CD14-positive monocyte (primary cell): Measurements from ENCODE around the gene MYH7B. TPM values are rescaled to one million over a fixed set of nuclear protein-coding genes. Genes with fewer than 3 reads are reported as not detected.

Experiments used
- DNase-seq, 3 donors: peaks; one replicate each; pipeline ENCODE4 v3.0.0-alpha.2; 2011 to 2022
- H2AFZ ChIP-seq: 2 replicates; pipeline ENCODE4 v1.6.0; 2012; ENCODE audit warnings: mild to moderate bottlenecking, low read depth, low read length, inconsistent platforms; ENCODE audit not compliant: insufficient read depth, poor library complexity, severe bottlenecking
- H3K27ac ChIP-seq, 2 donors: 1 replicate in 1 of 2; 2 replicates in 1 of 2; pipeline ENCODE4 v1.5.1; 2012 to 2013; ENCODE audit warnings: low read length in 2 of 2, control low read depth in 1 of 2, inconsistent platforms in 1 of 2, low read depth in 1 of 2, mild to moderate bottlenecking in 1 of 2
- H3K27me3 ChIP-seq, 2 donors: one replicate each; pipeline versions ENCODE4 v1.6.0 to v1.6.1; 2011 to 2013; ENCODE audit warnings: low read length in 2 of 2; ENCODE audit not compliant: control insufficient read depth in 2 of 2, insufficient read depth in 2 of 2
- H3K36me3 ChIP-seq, 2 donors: replicated peaks in 1 of 2; 1 replicate in 1 of 2; 2 replicates in 1 of 2; pipeline versions ENCODE4 v1.5.1 to v1.6.1; 2012 to 2013; ENCODE audit warnings: low read length in 2 of 2, control low read depth in 1 of 2, inconsistent platforms in 1 of 2, mild to moderate bottlenecking in 1 of 2; ENCODE audit not compliant: insufficient read depth in 2 of 2, control insufficient read depth in 1 of 2
- H3K4me1 ChIP-seq, 2 donors: 1 replicate in 1 of 2; 2 replicates in 1 of 2; pipeline versions ENCODE4 v1.5.1 to v1.6.1; 2012 to 2013; ENCODE audit warnings: low read length in 2 of 2, control low read depth in 1 of 2, inconsistent platforms in 1 of 2, mild to moderate bottlenecking in 1 of 2, moderate library complexity in 1 of 2; ENCODE audit not compliant: insufficient read depth in 2 of 2, control insufficient read depth in 1 of 2
- H3K4me2 ChIP-seq: replicated peaks from 2 replicates; pipeline ENCODE3; 2012; ENCODE audit warnings: low read length, moderate library complexity, mild to moderate bottlenecking; ENCODE audit not compliant: poor library complexity, severe bottlenecking; ENCODE audit errors: extremely low read depth
- H3K4me3 ChIP-seq, 3 experiments: fragments of 200-600 bp in 1 of 3; sonication (generic) in 1 of 3; replicated peaks in 1 of 3; 1 replicate in 2 of 3; 2 replicates in 1 of 3; pipeline ENCODE4 v1.5.1; 2011 to 2013; ENCODE audit warnings: low read length in 3 of 3, mild to moderate bottlenecking in 3 of 3, control low read depth in 2 of 3, low read depth in 2 of 3, inconsistent platforms in 1 of 3, moderate library complexity in 1 of 3
- H3K79me2 ChIP-seq: 2 replicates; pipeline ENCODE4 v1.6.0; 2012; ENCODE audit warnings: mild to moderate bottlenecking, control low read depth, inconsistent platforms, low read length, moderate library complexity; ENCODE audit not compliant: insufficient read depth
- H3K9ac ChIP-seq: 2 replicates; pipeline ENCODE4 v1.6.0; 2017; ENCODE audit warnings: low read length, mild to moderate bottlenecking; ENCODE audit not compliant: insufficient read depth, poor library complexity, severe bottlenecking
- H3K9me3 ChIP-seq, 2 donors: replicated peaks in 1 of 2; 1 replicate in 1 of 2; 2 replicates in 1 of 2; pipeline versions ENCODE4 v1.5.1 to v1.6.1; 2012 to 2013; ENCODE audit warnings: low read length in 2 of 2, control low read depth in 1 of 2; ENCODE audit not compliant: control insufficient read depth in 1 of 2, insufficient read depth in 1 of 2
- H4K20me1 ChIP-seq: 2 replicates; pipeline ENCODE4 v1.6.0; 2012; ENCODE audit warnings: mild to moderate bottlenecking, low read length, control low read depth, moderate library complexity; ENCODE audit not compliant: insufficient read depth
- H3K27ac Mint-ChIP-seq, 7 donors: one replicate each; pipeline ENCODE4 v1.8.0; 2020; ENCODE audit warnings: mild to moderate bottlenecking in 7 of 7, mixed read lengths in 7 of 7, moderate library complexity in 6 of 7, inconsistent platforms in 2 of 7
- H3K27me3 Mint-ChIP-seq, 3 donors: one replicate each; pipeline ENCODE4 v1.8.0; 2021 to 2022; ENCODE audit warnings: low read depth in 3 of 3, mild to moderate bottlenecking in 3 of 3, mixed read lengths in 3 of 3, moderate library complexity in 3 of 3, inconsistent platforms in 1 of 3
- H3K36me3 Mint-ChIP-seq, 2 donors: one replicate each; pipeline ENCODE4 v1.8.0; 2020; ENCODE audit warnings: mixed read lengths in 2 of 2, inconsistent platforms in 1 of 2, mild to moderate bottlenecking in 1 of 2
- H3K4me1 Mint-ChIP-seq: one replicate; pipeline ENCODE4 v1.8.0; 2020; ENCODE audit warnings: mild to moderate bottlenecking, mixed read lengths
- H3K4me3 Mint-ChIP-seq, 2 donors: one replicate each; pipeline ENCODE4 v1.8.0; 2020; ENCODE audit warnings: mild to moderate bottlenecking in 2 of 2, mixed read lengths in 2 of 2, moderate library complexity in 1 of 2
- H3K9me3 Mint-ChIP-seq, 7 donors: one replicate each; pipeline ENCODE4 v1.8.0; 2020 to 2022; ENCODE audit warnings: mixed read lengths in 7 of 7, mild to moderate bottlenecking in 6 of 7, moderate library complexity in 6 of 7, inconsistent platforms in 2 of 7
- CTCF ChIP-seq: fragments of 200-600 bp; IDR thresholded peaks from one replicate; pipeline ENCODE4 v1.8.0; 2022; ENCODE audit warnings: antibody characterized with exemption, mild to moderate bottlenecking
- WGBS: methylation state at CpG from one replicate; pipeline ENCODE4 v1.1.5; 2013; ENCODE audit warnings: missing lambda C conversion rate; ENCODE audit not compliant: insufficient coverage; 5-methylcytosine and 5-hydroxymethylcytosine counted together
- intact Hi-C, 2 donors: fragments of 100-400 bp; cut with micrococcal nuclease; formaldehyde crosslinking; loops; one replicate each; pipeline versions ENCODE4 v1.15.0 to v1.15.1; 2023
- polyA plus RNA-seq, 3 donors: library from polyadenylated mRNA; depleted of rRNA in 1 of 3; unstranded in 2 of 3; stranded (reverse) in 1 of 3; fragments of 300-500 nt in 2 of 3; fragments of >200 nt in 1 of 3; fragmentation: Illumina TruSeq in 2 of 3; gene quantifications; 1 replicate in 2 of 3; 2 replicates in 1 of 3; pipeline ENCODE4 v1.2.3, GENCODE V29; 2012 to 2021

The MYH7B gene
- polyA plus RNA-seq, 3 donors = 0.75 TPM; not detected in 2

- Mint-ChIP-seq H3K9me3 (peaks cover 0 to 3% (median 0%) of the 10 kb centered on the region in 7 donors), H3K27me3 (peaks cover 0 to 2% (median 2%) of the 10 kb centered on the region in 3 donors), H3K4me1 (no peaks in the 10 kb centered on the region), H3K36me3 (no peaks in the 10 kb centered on the region), H3K27ac (peak overlapping the region in 1 of 7 donors; percentile 57), H3K4me3 (no peak overlapping the region)
- Histone ChIP-seq H3K9me3 (no peaks in the 10 kb centered on the region), H3K36me3 (no peaks in the 10 kb centered on the region), H3K27ac (no peak overlapping the region), H3K9ac (no peak overlapping the region), H3K27me3 (no peaks in the 10 kb centered on the region), H4K20me1 (no peaks in the 10 kb centered on the region), H3K79me2 (no peaks in the 10 kb centered on the region), H2AFZ (no peak overlapping the region), H3K4me3 (no peak overlapping the region), H3K4me1 (no peaks in the 10 kb centered on the region), H3K4me2 (no peak overlapping the region)
- no peak for TF ChIP-seq CTCF
- DNase-seq = no peak
- intact Hi-C loops = no loop called here
- WGBS = 95% methylated on average over 4 of the region's 7 CpGs
These were observed 12.5 kb downstream of the MYH7B start for GRCh38 chr20:34968042-34968775.

GRCh38 chr20:34970193-34970840 lies 14.6 kb downstream of the MYH7B start:
- Histone ChIP-seq H4K20me1 (no peaks in the 10 kb centered on the region), H3K79me2 (no peaks in the 10 kb centered on the region), H3K36me3 (no peaks in the 10 kb centered on the region), H2AFZ (no peak overlapping the region), H3K4me1 (no peaks in the 10 kb centered on the region), H3K4me2 (no peak overlapping the region), H3K27me3 (no peaks in the 10 kb centered on the region), H3K9ac (peak overlapping the region; percentile 29), H3K4me3 (no peak overlapping the region), H3K27ac (no peak overlapping the region), H3K9me3 (no peaks in the 10 kb centered on the region)
- H3K27ac Mint-ChIP-seq = no peak overlapping the region
- no peaks in the 10 kb centered on the region for H3K36me3 Mint-ChIP-seq
- intact Hi-C loops = no loop called here
- 100% methylated on average over 4 of the region's 7 CpGs for WGBS
- no peak for TF ChIP-seq CTCF
- peaks cover 1 to 2% (median 1%) of the 10 kb centered on the region in 3 donors for H3K27me3 Mint-ChIP-seq
- peaks cover 0 to 3% (median 0%) of the 10 kb centered on the region in 7 donors for H3K9me3 Mint-ChIP-seq
- no peaks in the 10 kb centered on the region for H3K4me1 Mint-ChIP-seq
- H3K4me3 Mint-ChIP-seq = no peak overlapping the region
- no peak for DNase-seq
